AG08396 (cell line): ENCODE results near the gene HOXD12.

Experiments used
- DNase-seq: peaks from one replicate; pipeline ENCODE4 v3.0.0; 2012; ENCODE audit warnings: low spot score, mixed read lengths

Gene HOXD12

GRCh38 chr2:176120364-176121189 is 21.0 kb downstream of the HOXD12 start:
- no peak for DNase-seq

GRCh38 chr2:176121190-176122051 is 21.8 kb downstream of the HOXD12 start:
- DNase-seq: no peak

- DNase-seq: no peak
Measured at GRCh38 chr2:176122052-176122682, 22.6 kb downstream of the HOXD12 start.

- DNase-seq: no peak
Measured at GRCh38 chr2:176122683-176123410, 23.3 kb downstream of the HOXD12 start, which contains the start of gene HOXD9. HOXD9 (plus strand) TSS chr2:176122719; CDS start chr2:176122769, 50 bp downstream.

GRCh38 chr2:176123411-176124109 is 24.0 kb downstream of the HOXD12 start:
- no peak for DNase-seq

- no peak for DNase-seq
Measured at GRCh38 chr2:176124110-176124946, 24.7 kb downstream of the HOXD12 start.

GRCh38 chr2:176124947-176125771 is 25.6 kb downstream of the HOXD12 start:
- no peak for DNase-seq

GRCh38 chr2:176125772-176126054 is 26.1 kb downstream of the HOXD12 start:
- no peak for DNase-seq

GRCh38 chr2:176126929-176127773 is 27.6 kb downstream of the HOXD12 start:
- peak; percentile 76 for DNase-seq

GRCh38 chr2:176127774-176128072 is 28.1 kb downstream of the HOXD12 start:
- DNase-seq: no peak

GRCh38 chr2:176128172-176128981 is 28.8 kb downstream of the HOXD12 start:
- DNase-seq: no peak

GRCh38 chr2:176128982-176129796 is 29.6 kb downstream of the HOXD12 start, which contains the start of gene HOXD8:
HOXD8 (plus strand) TSS chr2:176129705; CDS start chr2:176130367, 662 bp downstream.
- DNase-seq: no peak

- no peak for DNase-seq
Measured at GRCh38 chr2:176129813-176130146, 30.2 kb downstream of the HOXD12 start.

- DNase-seq: no peak
Measured at GRCh38 chr2:176130147-176130956, 30.8 kb downstream of the HOXD12 start.

GRCh38 chr2:176130957-176131847 is 31.6 kb downstream of the HOXD12 start:
- DNase-seq: no peak
